NCI-H2171 treated with DMSO at 0.1 percent for 48 hours (cell line): ENCODE measurements around the gene SLC25A11.
"Not testable (repeated sequence)": the region's sequence is repeated elsewhere in the genome, so short reads cannot be mapped to it uniquely, and the experiment has no call there.

Source experiments
- DNase-seq: peaks from one replicate; lab custom pipeline; 2025; lab: John Stamatoyannopoulos, UW

The SLC25A11 gene

DNA sequence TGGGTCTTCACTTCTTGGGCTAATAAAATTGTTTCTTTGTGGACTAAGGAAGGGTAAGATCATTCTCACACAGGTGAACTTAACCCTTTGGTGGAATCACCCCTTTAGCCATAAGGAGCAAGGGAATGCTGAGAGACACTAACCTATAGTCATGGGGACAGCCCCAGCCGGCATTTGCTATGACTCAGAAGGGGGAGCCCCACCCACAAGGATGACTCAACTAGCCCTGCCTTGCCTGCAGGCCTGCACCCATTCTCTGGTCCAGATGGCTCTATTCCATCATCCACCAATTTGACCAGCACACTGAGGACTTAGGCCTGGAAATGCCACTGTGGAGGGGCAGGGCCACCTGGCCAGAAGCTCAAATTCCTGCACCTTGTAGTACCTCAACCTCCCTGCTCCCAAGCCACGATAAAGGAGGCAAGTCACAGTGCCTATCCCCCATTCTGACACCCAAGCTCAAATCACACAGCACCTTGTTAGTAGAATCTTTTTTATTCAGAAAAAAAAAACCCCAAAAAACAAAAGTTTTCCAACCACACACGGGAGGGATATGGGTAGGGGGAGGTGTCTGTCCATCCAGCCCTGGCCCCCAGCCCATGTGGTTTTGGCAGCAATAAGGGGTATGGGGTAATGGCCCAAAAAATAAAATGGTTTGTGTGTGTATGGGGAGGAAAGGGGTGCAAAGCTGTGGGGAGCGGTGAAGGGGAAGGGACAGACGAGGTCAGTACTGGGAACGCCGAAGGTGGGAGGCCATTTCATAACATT is 5.5 kb upstream of the SLC25A11 start:
- no peak for DNase-seq

DNA sequence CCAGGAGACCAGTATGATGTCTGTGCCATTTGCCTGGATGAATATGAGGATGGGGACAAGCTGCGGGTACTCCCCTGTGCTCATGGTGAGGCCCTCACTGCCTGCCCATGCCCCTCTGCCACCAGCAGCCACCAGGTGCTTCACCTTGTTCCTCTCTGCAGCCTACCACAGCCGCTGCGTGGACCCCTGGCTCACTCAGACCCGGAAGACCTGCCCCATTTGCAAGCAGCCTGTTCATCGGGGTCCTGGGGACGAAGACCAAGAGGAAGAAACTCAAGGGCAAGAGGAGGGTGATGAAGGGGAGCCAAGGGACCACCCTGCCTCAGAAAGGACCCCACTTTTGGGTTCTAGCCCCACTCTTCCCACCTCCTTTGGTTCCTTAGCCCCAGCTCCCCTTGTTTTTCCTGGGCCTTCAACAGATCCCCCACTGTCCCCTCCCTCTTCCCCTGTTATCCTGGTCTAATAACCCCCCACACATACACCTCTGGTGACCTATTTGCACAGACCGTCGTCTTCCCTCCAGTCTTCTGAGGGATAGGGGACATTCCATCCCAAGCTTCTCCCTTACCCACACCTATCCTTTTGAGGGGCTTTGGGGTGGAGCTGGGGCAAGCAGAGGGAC is 4.8 kb upstream of the SLC25A11 start:
- DNase-seq = no peak

DNA sequence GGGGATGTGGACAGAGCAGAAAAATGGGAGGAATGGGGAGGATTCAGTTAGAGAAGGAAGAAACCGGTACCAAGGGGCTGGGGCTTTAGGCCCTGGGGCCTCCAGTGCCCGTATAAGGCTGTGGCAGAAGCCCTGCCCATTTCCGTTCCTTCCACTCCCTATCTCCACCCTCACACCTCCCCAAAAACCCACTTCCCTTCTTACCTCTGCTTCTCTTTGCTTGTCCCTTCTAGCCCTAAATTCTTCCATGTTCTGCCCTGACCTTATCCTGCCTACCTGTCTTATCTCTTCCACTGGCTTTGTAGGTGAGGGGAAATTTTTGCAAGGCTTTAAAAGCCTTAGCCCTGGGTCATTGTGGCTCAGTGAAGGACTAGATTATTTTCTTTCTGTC is 4.3 kb upstream of the SLC25A11 start:
- DNase-seq = no peak

DNA sequence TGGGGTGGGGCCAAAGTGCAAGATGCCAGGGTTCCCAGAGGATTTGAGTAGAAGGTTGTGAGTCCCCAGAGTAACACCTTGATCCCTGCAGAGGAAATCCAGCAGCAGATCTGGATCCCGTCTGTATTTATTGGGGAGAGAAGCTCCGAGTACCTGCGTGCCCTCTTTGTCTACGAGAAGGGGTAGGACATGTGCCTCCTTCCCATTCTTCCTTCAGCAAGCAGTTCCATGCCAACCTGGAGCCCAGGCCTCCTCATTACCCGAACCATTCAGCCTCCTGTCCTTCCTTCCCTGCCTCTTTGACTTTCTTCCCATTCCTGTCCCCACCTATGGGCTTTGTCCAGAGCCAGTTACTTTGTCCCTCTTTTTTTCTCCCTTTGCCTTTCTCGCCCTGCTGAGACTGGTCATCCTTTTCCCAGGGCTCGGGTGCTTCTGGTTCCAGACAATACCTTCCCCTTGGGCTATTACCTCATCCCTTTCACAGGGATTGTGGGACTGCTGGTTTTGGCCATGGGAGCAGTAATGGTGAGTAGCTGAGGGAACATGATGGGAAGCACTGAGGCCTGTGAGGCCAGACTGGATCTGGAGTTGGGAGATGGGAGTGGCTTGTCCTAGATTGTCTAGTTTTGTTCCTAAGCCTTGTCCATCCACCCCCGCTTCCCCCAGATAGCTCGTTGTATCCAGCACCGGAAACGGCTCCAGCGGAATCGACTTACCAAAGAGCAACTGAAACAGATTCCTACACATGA is 3.1 kb upstream of the SLC25A11 start:
- no peak for DNase-seq

DNA sequence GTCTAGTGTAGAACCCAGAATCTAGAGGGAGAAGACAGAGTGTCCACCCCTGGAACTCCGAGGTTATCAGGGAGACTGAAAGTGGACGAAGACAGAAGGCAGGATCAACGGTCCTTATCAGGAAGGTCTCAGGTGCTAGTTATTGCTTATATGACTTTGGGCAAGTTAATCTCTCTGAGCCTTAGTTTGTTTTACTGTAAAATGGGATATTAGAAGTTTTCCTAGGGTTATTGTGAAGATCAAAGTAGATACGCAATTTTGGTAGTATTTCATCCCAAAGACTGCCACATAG is 1.4 kb upstream of the SLC25A11 start:
- no peak for DNase-seq

DNA sequence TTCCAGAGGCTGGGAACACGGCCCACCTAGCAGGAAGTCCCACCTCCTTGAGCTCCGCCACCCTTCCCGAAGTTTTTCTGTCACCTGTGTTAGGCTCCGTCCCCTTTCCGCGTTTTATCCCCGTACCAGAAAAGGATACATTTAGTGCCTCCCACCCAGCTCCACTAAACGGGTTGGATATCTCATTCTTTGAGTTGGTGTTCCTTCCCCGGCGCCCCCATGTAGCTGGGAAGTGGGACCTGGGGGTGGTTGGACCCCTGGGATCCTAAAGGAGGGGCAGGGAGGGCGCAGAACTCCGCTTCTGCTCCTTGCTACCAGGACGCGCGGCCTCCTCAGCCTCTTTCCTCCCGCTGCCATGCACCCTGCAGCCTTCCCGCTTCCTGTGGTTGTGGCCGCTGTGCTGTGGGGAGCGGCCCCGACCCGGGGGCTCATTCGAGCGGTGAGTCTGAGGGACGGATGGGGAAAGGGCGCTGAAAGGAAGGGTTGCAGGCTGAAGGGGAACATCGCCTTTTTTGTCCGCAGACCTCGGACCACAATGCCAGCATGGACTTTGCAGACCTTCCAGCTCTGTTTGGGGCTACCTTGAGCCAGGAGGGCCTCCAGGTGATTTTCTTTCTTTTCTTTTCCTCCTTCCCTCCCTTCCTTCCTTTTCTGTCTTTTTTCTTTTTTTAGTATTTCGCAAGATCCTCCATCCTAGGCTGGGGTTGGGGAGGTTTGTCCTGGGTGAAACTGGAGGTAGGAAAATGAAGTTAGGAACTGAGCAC is 891 bp upstream of the SLC25A11 start:
- DNase-seq = no peak

DNA sequence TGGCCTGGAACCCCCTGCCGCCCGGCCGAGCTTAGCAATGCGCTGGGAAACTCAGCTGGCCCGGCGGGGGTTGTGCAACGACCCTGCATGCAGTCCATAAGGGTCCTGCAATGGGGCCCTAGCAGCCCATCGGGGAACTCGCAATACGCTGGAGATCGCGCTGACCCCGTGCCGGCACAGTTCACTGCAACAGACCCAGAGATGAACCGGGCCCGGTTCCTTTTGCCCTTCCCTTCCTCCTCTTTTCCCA is 375 bp downstream of the SLC25A11 start:
- DNase-seq = no peak

DNA sequence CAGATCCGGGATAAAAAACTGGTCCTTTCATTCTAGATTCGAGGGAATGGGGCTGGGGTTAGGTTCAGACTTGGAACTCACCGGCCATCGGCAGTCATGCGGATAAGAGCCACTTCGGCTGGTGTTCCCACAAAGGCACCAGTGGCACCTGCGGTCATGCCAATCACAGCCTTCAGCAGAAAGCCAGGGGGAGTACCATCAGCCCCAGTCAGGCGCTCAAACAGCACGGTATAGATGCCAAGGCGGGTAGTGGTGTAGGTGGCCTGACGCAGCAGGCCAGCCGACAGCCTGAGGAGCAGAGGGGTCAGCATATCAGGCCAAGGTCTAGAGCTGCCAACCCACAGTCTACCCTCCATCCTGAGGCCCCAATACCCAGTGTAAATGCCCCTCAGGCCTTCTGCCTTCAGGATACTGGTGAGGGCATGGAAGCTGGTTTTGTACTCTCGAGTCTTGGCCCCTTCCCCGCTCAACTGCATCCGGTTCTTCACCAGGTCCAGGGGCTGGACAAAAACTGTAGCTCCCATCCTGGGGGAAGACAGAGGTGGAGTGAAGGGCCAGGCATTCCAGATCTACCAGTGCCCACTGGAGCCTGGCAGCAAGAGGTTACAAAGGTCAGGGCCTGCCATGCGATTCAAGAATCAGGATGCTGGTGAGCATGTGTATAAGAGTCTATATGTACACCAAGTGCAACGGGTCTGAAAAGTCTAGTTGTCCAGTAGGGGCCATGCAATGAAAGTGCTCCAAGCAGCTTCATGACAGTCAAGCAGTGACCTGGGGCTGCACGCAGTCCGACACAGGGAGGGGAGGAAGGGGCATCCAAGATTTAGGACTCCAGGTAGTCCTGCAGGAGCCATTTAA is 929 bp downstream of the SLC25A11 start:
- DNase-seq = no peak

DNA sequence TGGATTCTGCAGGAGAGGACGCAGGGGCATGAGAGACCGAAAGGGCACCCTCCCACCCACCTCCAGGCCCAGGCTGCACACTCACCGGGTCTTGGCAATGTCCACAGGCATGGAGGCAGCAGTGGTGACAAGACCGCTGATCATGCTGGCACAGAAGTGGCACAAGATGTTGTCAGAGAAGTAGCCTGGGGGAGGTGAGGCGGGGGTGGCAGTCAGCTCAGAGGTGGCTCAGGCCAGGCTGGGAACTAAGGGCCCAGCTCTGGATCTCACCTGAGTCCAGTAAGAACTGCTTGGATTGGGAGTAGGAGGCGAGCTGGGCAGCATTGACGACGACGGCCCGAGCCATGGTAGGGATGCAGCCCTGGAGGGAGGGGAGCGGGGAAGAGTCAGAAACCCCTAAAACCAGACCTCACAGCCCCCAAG is 1.8 kb downstream of the SLC25A11 start:
- DNase-seq = no peak

DNA sequence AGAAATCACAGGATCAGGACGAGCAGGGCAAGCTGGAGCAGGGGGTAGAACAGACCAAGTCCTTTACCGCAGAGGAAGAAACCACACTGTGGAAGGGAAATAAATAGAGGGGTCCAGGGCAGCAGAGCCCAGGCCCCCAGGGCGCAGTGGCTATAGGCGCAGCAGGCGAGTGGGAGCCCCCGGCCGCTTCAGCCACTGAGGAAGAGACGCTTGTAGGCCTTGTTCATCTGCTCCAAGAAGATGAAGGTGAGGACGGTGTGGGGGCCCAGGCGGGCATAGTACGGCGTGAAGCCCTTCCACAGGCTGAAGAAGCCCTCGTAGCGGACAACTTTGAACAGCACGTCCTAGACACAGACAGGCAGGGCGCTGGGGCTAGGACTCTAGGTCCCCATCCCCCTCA is 2.3 kb downstream of the SLC25A11 start:
- no peak for DNase-seq

DNA sequence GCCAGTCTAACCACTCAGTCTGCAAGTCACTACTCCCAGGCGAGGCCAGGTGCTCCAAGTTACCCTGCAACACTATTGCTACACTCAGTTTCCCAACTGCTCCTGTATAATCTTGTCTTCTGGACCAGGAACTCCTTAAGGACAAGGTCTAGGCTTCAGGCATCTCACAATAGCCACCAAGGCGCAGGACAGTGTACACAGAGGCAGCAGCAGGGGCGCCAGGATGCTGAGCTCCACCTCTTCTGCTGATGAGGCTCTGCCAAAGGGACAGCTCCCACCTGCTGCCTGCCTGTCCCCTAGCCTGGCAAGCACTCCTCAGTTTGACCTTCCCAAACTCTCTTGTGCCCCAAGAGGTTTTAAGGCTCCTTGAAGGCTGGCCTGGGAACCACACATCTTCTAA is 3.4 kb downstream of the SLC25A11 start:
- no peak for DNase-seq

DNA sequence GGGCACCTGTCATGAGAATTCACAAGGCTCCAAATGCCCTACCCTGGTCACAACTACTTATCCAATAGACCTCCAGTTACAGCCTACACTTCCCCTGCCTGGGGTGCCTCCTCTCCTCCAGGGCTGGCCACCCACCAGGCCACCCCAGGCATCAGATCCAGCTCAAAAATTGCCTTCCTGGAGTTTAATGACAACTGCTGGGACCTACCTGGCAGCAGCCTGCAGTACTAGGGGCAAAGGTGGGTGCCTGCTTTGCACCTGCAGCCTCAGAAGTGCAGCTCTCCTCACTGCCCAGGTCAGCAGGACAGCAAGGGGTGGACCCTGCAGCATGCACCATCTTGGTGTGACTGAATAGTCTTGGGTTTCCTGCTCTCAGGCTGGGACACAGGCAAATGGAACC is 4.2 kb downstream of the SLC25A11 start:
- no peak for DNase-seq

DNA sequence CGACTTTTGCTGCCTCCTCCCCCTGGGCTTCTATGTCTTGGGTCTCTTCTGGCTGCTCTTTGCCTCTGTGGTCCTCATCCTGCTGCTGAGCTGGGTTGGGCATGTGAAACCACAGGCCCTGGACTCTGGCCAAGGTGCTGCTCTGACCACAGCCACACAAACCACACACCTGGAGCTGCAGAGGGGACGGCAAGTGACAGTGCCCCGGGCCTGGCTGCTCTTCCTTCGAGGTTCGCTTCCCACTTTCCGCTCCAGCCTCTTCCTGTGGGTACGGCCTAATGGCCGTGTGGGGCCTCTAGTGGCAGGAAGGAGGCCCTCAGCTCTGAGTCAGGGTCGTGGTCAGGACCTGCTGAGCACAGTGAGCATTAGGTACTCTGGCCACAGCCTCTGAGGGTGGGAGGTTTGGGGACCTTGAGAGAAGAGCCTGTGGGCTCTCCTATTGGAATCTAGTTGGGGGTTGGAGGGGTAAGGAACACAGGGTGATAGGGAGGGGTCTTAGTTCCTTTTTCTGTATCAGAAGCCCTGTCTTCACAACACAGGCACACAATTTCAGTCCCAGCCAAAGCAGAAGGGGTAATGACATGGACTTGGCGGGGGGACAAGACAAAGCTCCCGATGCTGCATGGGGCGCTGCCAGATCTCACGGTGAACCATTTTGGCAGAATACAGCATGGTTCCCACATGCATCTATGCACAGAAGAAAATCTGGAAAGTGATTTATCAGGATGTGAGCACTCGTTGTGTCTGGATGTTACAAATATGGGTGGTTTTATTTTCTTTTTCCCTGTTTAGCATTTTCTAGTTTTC is 5.5 kb downstream of the SLC25A11 start:
- DNase-seq = no peak

DNA sequence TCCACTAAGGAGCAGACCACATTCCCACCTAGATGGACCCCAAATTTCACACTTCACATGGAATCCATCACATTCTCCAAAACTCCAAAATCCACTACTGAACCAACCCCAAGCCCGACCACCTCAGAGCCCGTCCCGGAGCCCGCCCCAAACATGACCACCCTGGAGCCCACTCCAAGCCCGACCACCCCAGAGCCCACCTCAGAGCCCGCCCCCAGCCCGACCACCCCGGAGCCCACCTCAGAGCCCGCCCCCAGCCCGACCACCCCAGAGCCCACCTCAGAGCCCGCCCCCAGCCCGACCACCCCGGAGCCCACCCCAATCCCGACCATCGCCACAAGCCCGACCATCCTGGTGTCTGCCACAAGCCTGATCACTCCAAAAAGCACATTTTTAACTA is 6.2 kb downstream of the SLC25A11 start:
- DNase-seq = no peak

DNA sequence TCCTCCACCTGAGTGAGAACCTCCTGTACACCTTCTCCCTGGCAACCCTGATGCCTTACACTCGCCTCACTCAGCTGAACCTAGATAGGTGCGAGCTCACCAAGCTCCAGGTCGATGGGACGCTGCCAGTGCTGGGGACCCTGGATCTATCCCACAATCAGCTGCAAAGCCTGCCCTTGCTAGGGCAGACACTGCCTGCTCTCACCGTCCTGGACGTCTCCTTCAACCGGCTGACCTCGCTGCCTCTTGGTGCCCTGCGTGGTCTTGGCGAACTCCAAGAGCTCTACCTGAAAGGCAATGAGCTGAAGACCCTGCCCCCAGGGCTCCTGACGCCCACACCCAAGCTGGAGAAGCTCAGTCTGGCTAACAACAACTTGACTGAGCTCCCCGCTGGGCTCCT is 7.1 kb downstream of the SLC25A11 start:
- DNase-seq = no peak

DNA sequence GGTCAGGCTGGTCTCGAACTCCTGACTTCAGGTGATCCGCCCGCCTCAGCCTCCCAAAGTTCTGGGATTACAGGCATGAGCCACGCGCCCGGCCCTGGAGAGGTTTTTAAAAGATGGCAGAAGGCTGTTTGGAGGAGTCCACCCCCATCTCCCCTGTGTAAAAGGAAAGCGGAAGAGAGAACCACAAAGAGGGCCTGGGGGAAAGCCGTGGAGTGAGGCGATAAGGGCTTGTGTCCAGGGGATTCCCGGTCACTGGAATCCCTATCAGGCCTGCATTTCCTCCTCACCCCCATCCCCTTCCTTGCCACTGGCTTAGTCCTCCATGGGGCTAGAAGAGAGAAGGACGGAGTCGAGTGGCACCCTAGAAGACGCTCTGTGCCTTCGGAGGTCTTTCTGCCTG is 7.9 kb downstream of the SLC25A11 start, which contains the start of gene GP1BA:
GP1BA (plus strand) TSS at position 315 of the 400 bp plus-strand sequence. CDS start 328 bp downstream, outside the sequence.
- DNase-seq = no peak

DNA sequence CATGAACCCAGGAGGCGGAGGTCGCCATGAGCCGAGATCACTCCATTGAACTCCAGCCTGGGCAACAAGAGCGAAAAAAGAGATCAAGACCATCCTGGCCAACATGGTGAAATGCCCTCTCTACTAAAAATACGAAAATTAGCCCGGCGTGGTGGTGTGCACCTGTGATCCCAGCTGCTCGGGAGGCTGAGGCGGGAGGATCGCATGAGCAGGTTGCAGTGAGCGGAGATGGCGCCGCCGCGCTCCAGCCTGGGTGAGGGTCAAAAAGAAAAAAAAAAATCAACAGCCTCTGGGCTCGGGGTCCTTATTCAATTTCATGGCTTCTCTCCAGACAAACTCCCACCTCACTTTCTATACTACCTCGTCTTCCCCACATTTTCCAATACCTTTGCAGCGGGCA is 11.0 kb downstream of the SLC25A11 start:
- DNase-seq = no peak

DNA sequence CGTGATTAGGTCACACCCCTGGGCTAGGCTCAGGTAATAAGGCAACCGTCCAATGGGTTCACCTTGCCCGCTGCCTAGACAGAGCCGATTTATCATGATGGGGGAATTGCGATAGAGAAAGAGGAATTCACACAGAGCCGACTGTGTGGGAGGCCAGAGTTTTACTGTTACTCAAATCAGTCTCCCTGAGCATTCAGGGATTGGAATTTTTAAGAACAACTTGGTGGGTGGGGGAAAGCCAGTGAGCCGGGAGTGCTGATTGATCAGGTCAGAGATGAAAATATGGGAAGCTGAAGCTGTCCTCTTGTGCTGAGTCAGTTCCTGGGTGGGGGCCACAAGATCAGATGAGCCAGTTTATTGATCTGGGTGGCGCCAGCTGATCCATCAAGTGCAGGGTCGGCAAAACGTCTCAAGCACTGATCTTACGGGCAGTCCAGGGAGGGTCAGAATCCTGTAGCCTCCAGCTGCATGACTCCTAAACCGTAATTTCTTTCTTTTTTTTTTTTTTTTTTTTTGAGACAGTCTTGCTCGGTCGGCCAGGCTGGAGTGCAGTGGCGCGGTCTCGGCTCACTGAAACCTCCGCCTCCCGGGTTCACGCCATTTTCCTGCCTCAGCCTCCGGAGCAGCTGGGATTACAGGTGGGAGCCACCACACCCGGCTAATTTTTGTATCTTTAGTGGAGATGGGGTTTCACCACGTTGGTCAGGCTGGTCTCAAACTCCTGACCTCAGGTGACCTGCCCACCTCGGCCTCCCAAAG is 13.1 kb downstream of the SLC25A11 start:
- not testable (repeated sequence) for DNase-seq

DNA sequence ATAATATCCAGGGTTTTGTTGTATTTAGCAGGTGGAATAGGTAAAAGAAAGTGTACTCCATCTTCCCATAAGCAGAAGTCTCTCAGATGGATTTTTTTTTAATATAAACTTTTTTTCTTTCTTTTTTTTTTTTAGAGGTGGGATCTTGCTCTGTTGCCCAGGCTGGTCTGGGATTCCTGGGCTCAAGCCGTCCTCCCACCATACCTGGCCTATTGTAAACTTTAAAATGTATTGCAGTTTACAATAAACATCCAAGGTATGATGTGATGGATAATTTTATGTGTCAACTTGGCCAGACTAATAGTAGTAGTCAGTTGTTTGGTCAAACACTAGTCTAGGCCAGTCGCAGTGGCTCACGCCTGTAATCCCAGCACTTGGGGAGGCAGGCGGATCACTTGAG is 18.5 kb downstream of the SLC25A11 start:
- DNase-seq = no peak

DNA sequence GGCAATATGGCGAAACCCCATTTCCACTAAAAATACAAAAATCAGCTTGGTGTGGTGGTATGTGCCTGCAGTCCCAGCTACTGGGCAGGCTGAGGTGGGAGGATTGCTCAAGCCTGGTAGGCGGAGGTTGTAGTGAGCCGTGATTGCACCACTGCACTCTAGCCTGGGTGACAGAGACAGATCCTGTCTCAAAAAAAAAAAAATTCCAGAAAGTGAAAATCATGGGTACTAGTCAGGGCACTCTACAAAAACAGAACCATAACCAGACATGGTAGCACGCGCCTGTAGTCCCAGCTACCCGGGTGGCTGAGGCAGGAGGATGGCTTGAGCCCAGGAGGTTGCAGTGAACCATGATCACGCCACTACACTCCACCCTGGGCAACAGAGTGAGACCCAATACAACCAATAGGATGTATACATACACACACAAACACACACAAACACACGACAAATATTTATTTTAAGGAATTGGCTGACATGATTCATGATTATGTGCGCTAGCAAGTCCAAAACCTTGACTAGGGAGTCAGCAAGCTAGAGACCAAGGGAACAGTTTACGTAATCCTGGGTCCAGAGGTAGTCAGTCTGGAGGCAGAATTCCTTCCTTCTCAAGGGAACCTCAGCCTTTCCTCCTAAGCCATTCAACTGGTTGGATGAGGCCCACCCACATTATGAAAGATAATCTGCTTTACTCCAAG is 19.3 kb downstream of the SLC25A11 start:
- DNase-seq = no peak
